ENCODE measurements around the gene TMCO5A.

The TMCO5A gene

DNA sequence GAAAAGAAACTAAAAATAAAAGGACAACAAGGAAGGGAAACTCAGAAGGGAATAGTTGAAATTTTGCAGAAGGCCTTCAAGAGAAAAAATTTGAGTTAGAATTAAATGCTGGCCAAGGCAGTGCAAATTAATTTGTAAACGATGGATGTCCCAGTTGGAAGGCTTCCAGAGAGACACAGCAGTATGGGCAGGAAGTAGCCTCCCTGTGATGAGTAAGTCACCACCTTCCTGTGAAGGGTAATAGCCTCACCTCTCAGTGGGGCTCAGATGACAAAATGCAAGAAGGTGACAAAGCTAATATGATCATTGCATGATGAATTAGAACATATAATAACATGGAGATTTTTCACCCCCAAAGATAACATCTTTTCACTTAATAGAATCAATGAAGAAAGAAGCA lies 27.3 kb upstream of the TMCO5A start:
- no peaks in the 10 kb centered on the region for H3K36me3 ChIP-seq (ENCODE audit: control insufficient read depth, insufficient read depth, low read length)
- no peak overlapping the region for H2AFZ ChIP-seq
- H3K4me1 ChIP-seq, result no peaks in the 10 kb centered on the region
- H3K27me3 ChIP-seq (ENCODE audit: control insufficient read depth, insufficient read depth, low read length), result no peaks in the 10 kb centered on the region
- TF ChIP-seq, protein P1, sequence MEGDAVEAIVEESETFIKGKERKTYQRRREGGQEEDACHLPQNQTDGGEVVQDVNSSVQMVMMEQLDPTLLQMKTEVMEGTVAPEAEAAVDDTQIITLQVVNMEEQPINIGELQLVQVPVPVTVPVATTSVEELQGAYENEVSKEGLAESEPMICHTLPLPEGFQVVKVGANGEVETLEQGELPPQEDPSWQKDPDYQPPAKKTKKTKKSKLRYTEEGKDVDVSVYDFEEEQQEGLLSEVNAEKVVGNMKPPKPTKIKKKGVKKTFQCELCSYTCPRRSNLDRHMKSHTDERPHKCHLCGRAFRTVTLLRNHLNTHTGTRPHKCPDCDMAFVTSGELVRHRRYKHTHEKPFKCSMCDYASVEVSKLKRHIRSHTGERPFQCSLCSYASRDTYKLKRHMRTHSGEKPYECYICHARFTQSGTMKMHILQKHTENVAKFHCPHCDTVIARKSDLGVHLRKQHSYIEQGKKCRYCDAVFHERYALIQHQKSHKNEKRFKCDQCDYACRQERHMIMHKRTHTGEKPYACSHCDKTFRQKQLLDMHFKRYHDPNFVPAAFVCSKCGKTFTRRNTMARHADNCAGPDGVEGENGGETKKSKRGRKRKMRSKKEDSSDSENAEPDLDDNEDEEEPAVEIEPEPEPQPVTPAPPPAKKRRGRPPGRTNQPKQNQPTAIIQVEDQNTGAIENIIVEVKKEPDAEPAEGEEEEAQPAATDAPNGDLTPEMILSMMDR (IDR thresholded peaks at IDR 0.05), result no peak
- H3K9me3 ChIP-seq (ENCODE audit: control insufficient read depth, low read length), result no peaks in the 10 kb centered on the region
- no peak overlapping the region for H3K9ac ChIP-seq
- H3K4me3 ChIP-seq (ENCODE audit: low read depth, low read length), result no peak overlapping the region
- H3K4me2 ChIP-seq (ENCODE audit: low read length), result no peak overlapping the region
- no peaks in the 10 kb centered on the region for H3K79me2 ChIP-seq
- no peak overlapping the region for H3K27ac ChIP-seq

GRCh38 chr15:37921527-37922385 lies 12.7 kb upstream of the TMCO5A start:
- no peak overlapping the region for H3K4me2 ChIP-seq (ENCODE audit: low read length)
- no peaks in the 10 kb centered on the region for H3K4me1 ChIP-seq
- H3K9ac ChIP-seq, result no peak overlapping the region
- TF ChIP-seq, protein P1 (IDR thresholded peaks at IDR 0.05), result no peak
- no peaks in the 10 kb centered on the region for H3K79me2 ChIP-seq
- H3K27ac ChIP-seq, result no peak overlapping the region
- H3K27me3 ChIP-seq (ENCODE audit: control insufficient read depth, insufficient read depth, low read length), result no peaks in the 10 kb centered on the region
- H3K4me3 ChIP-seq (ENCODE audit: low read depth, low read length), result no peak overlapping the region
- H3K9me3 ChIP-seq (ENCODE audit: control insufficient read depth, low read length), result no peaks in the 10 kb centered on the region
- H2AFZ ChIP-seq, result no peak overlapping the region
- H3K36me3 ChIP-seq (ENCODE audit: control insufficient read depth, insufficient read depth, low read length), result no peaks in the 10 kb centered on the region

DNA sequence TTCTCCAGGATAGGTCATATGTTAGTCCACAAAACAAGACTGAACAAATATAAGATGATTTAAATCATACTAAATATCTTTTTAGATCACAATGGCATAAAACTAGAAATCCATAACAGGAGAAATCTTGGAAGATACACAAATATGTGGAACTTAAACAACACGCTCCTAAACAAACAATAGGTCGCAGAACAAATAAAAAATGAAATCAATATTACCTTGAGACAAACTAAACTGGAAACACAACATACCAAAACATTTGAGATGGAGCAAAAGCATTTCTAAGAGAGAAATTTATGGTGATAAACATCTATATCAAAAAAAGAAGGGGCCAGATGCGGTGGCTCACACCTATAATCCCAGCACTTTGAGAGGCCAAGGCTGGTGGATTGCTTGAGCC lies 8.3 kb upstream of the TMCO5A start:
- Histone ChIP-seq H3K79me2 (no peaks in the 10 kb centered on the region), H3K27me3 (ENCODE audit: control insufficient read depth, insufficient read depth, low read length) (no peaks in the 10 kb centered on the region), H3K4me1 (no peaks in the 10 kb centered on the region), H3K9ac (no peak overlapping the region), H3K36me3 (ENCODE audit: control insufficient read depth, insufficient read depth, low read length) (no peaks in the 10 kb centered on the region), H3K27ac (no peak overlapping the region), H3K9me3 (ENCODE audit: control insufficient read depth, low read length) (no peaks in the 10 kb centered on the region), H2AFZ (no peak overlapping the region), H3K4me3 (ENCODE audit: low read depth, low read length) (no peak overlapping the region), H3K4me2 (ENCODE audit: low read length) (no peak overlapping the region)
- TF ChIP-seq, protein P1 (IDR thresholded peaks at IDR 0.05), result no peak

- Histone ChIP-seq H3K9me3 (ENCODE audit: control insufficient read depth, low read length) (no peaks in the 10 kb centered on the region), H3K27me3 (ENCODE audit: control insufficient read depth, insufficient read depth, low read length) (no peaks in the 10 kb centered on the region), H3K79me2 (no peaks in the 10 kb centered on the region), H2AFZ (no peak overlapping the region), H3K27ac (no peak overlapping the region), H3K36me3 (ENCODE audit: control insufficient read depth, insufficient read depth, low read length) (no peaks in the 10 kb centered on the region), H3K4me3 (ENCODE audit: low read depth, low read length) (no peak overlapping the region), H3K9ac (no peak overlapping the region), H3K4me1 (no peaks in the 10 kb centered on the region), H3K4me2 (ENCODE audit: low read length) (no peak overlapping the region)
- TF ChIP-seq, protein P1 (IDR thresholded peaks at IDR 0.05), result no peak
These were observed 5.2 kb upstream of the TMCO5A start for GRCh38 chr15:37929238-37929637.

GRCh38 chr15:37931321-37931720 lies 3.1 kb upstream of the TMCO5A start:
- no peaks in the 10 kb centered on the region for H3K4me1 ChIP-seq
- H3K36me3 ChIP-seq (ENCODE audit: control insufficient read depth, insufficient read depth, low read length), result no peaks in the 10 kb centered on the region
- no peaks in the 10 kb centered on the region for H3K27me3 ChIP-seq (ENCODE audit: control insufficient read depth, insufficient read depth, low read length)
- H3K79me2 ChIP-seq, result no peaks in the 10 kb centered on the region
- no peak overlapping the region for H3K9ac ChIP-seq
- no peak overlapping the region for H2AFZ ChIP-seq
- TF ChIP-seq, protein P1 (IDR thresholded peaks at IDR 0.05), result no peak
- H3K27ac ChIP-seq, result no peak overlapping the region
- no peaks in the 10 kb centered on the region for H3K9me3 ChIP-seq (ENCODE audit: control insufficient read depth, low read length)
- H3K4me2 ChIP-seq (ENCODE audit: low read length), result no peak overlapping the region
- H3K4me3 ChIP-seq (ENCODE audit: low read depth, low read length), result no peak overlapping the region
